SK-N-SH (cell line): ENCODE measurements around the gene UNC13B. TPM values are rescaled to one million over a fixed set of nuclear protein-coding genes. Genes with fewer than 3 reads are reported as not detected.

ENCODE experiments used
- CTCF ChIA-PET: fragments of 300-600, 350-600 bp; formaldehyde crosslinking; extraction: SDS; loops from one replicate; lab custom pipeline; 2021; lab: Yijun Ruan, JAX
- POLR2A ChIA-PET: fragments of 350-600 bp; sonication (Branson Sonifier 250); formaldehyde crosslinking; extraction: SDS; loops from one replicate; lab custom pipeline; 2020; ENCODE audit warnings: antibody characterized with exemption, inconsistent platforms; lab: Yijun Ruan, JAX
- DNase-seq: peaks from one replicate; pipeline ENCODE4 v3.0.0; 2012
- H2AFZ ChIP-seq: fragments of 200-600 bp; sonication (generic); 2 replicates; pipeline ENCODE4 v1.8.1; 2016; ENCODE audit warnings: antibody characterized with exemption, mild to moderate bottlenecking, low read depth
- H3F3A ChIP-seq: fragments of 200-600 bp; sonication (generic); replicated peaks from 2 replicates; pipeline ENCODE3; 2016; ENCODE audit warnings: antibody characterized with exemption, mild to moderate bottlenecking; ENCODE audit not compliant: insufficient read depth
- H3K27ac ChIP-seq, 2 experiments: fragments of 200-500 bp in 1 of 2; fragments of 200-600 bp in 1 of 2; sonication (Bioruptor generic) in 1 of 2; sonication (generic), shearing (Covaris generic) in 1 of 2; 2 replicates each; pipeline versions ENCODE4 v1.5.1 to v1.6.1; 2014 to 2016; ENCODE audit warnings: low read depth in 2 of 2, inconsistent platforms in 1 of 2, low read length in 1 of 2, mild to moderate bottlenecking in 1 of 2, mixed read lengths in 1 of 2
- H3K27me3 ChIP-seq: fragments of 200-600 bp; sonication (generic), shearing (Covaris generic); 2 replicates; pipeline ENCODE4 v1.6.1; 2016; ENCODE audit warnings: mixed run types; ENCODE audit not compliant: insufficient read depth
- H3K36me3 ChIP-seq, 2 experiments: fragments of 200-500 bp in 1 of 2; fragments of 200-600 bp in 1 of 2; sonication (Bioruptor generic) in 1 of 2; sonication (generic) in 1 of 2; replicated peaks in 1 of 2; 2 replicates each; pipeline versions ENCODE3 to v1.5.1; 2014 to 2016; ENCODE audit warnings: low read length in 1 of 2, mild to moderate bottlenecking in 1 of 2; ENCODE audit not compliant: insufficient read depth in 2 of 2, control insufficient read depth in 1 of 2
- H3K4me1 ChIP-seq, 2 experiments: fragments of 200-500 bp in 1 of 2; fragments of 200-600 bp in 1 of 2; sonication (Bioruptor generic) in 1 of 2; sonication (generic), shearing (Covaris generic) in 1 of 2; 2 replicates each; pipeline versions ENCODE4 v1.5.1 to v1.6.1; 2014 to 2016; ENCODE audit warnings: low read depth in 1 of 2, low read length in 1 of 2, mixed run types in 1 of 2; ENCODE audit not compliant: insufficient read depth in 2 of 2, control insufficient read depth in 1 of 2
- H3K4me2 ChIP-seq: fragments of 200-600 bp; sonication (generic), shearing (Covaris generic); 2 replicates; pipeline ENCODE4 v1.6.1; 2017; ENCODE audit warnings: mixed run types
- H3K4me3 ChIP-seq, 2 experiments: fragments of 200-500 bp in 1 of 2; fragments of 200-600 bp in 1 of 2; sonication (Bioruptor generic) in 1 of 2; sonication (generic), shearing (Covaris generic) in 1 of 2; 2 replicates each; pipeline versions ENCODE4 v1.5.1 to v1.8.1; 2014 to 2016; ENCODE audit warnings: low read depth in 2 of 2, inconsistent platforms in 1 of 2, low read length in 1 of 2, mild to moderate bottlenecking in 1 of 2, mixed read lengths in 1 of 2, moderate library complexity in 1 of 2
- H3K79me2 ChIP-seq: fragments of 200-600 bp; sonication (generic); 2 replicates; pipeline ENCODE4 v1.8.1; 2017; ENCODE audit warnings: mild to moderate bottlenecking; ENCODE audit not compliant: insufficient read depth
- H3K9ac ChIP-seq: fragments of 200-600 bp; sonication (generic); 2 replicates; pipeline ENCODE4 v1.6.1; 2017; ENCODE audit warnings: mixed run types
- H3K9me2 ChIP-seq: fragments of 200-600 bp; sonication (generic); 2 replicates; pipeline ENCODE4 v1.6.1; 2017; ENCODE audit warnings: mixed run types
- H3K9me3 ChIP-seq: fragments of 200-600 bp; sonication (generic); 2 replicates; pipeline ENCODE4 v1.6.1; 2017; ENCODE audit warnings: mixed run types, mild to moderate bottlenecking, moderate library complexity
- H4K20me1 ChIP-seq: fragments of 200-600 bp; sonication (generic); 2 replicates; pipeline ENCODE4 v1.6.1; 2017; ENCODE audit warnings: mild to moderate bottlenecking, mixed run types; ENCODE audit not compliant: insufficient read depth
- ELF1 ChIP-seq: IDR thresholded peaks from 2 replicates; pipeline ENCODE4 v1.4.0; 2012
- EZH2phosphoT487 ChIP-seq: fragments of 200-600 bp; sonication (generic); IDR thresholded peaks from 2 replicates; pipeline ENCODE4 v1.6.1; 2017; ENCODE audit warnings: low read depth, mixed run types, mild to moderate bottlenecking, antibody characterized with exemption, moderate library complexity, borderline replicate concordance
- GABPA ChIP-seq: IDR thresholded peaks from 2 replicates; pipeline ENCODE4 v1.4.0; 2012; ENCODE audit warnings: low read depth, mild to moderate bottlenecking
- GATA2 ChIP-seq: sonication (generic); formaldehyde crosslinking; IDR thresholded peaks from 2 replicates; pipeline ENCODE4 v1.5.0; 2020; ENCODE audit warnings: mild to moderate bottlenecking, missing genetic modification reagents
- IRF3 ChIP-seq: fragments of 150-350 bp; IDR thresholded peaks from 2 replicates; pipeline ENCODE4 v1.6.1; 2016; ENCODE audit warnings: mild to moderate bottlenecking, low read depth, low read length
- JUND ChIP-seq: IDR thresholded peaks from 2 replicates; pipeline ENCODE4 v1.4.0; 2012
- NRF1 ChIP-seq: IDR thresholded peaks from 2 replicates; pipeline ENCODE4 v1.6.1; 2012; ENCODE audit warnings: low read depth, mild to moderate bottlenecking, low read length
- RCOR1 ChIP-seq: fragments of 150-350 bp; IDR thresholded peaks from 2 replicates; pipeline ENCODE4 v1.6.1; 2017; ENCODE audit warnings: antibody characterized with exemption, low read length
- TAF1 ChIP-seq: IDR thresholded peaks from 2 replicates; pipeline ENCODE4 v1.6.1; 2012; ENCODE audit warnings: low read depth, mild to moderate bottlenecking, low read length, moderate library complexity, borderline replicate concordance
- TCF12 ChIP-seq: IDR thresholded peaks from 2 replicates; pipeline ENCODE4 v1.4.0; 2012
- TEAD4 ChIP-seq: IDR thresholded peaks from 2 replicates; pipeline ENCODE4 v1.4.0; 2012; ENCODE audit warnings: mild to moderate bottlenecking, borderline replicate concordance; ENCODE audit not compliant: insufficient read depth
- YY1 ChIP-seq: IDR thresholded peaks from 2 replicates; pipeline ENCODE4 v1.4.0; 2012; ENCODE audit warnings: low read depth, mild to moderate bottlenecking
- WGBS: methylation state at CpG from one replicate; pipeline ENCODE4 v1.1.6; 2017; ENCODE audit warnings: low lambda C conversion rate; 5-methylcytosine and 5-hydroxymethylcytosine counted together
- polyA plus RNA-seq, 3 experiments: library from polyadenylated mRNA; depleted of rRNA; stranded (reverse); fragments of >200 nt; gene quantifications; 2 replicates each; pipeline ENCODE4 v1.2.3, GENCODE V29; 2012
- TF ChIP-seq, protein P1 (sequence below): IDR thresholded peaks from 2 replicates; pipeline ENCODE4 v1.4.0; 2012; ENCODE audit warnings: low read depth
- TF ChIP-seq, protein P2 (sequence below): IDR thresholded peaks from 2 replicates; pipeline ENCODE4 v1.4.0; 2012; ENCODE audit warnings: low read depth, borderline replicate concordance

The UNC13B gene
- polyA plus RNA-seq, 1 of the 3 experiments (the other 2 are of a cell fraction) = 8.1 TPM

GRCh38 chr9:35293376-35293964 lies 131.7 kb downstream of the UNC13B start:
- DNase-seq = no peak
- Histone ChIP-seq H2AFZ (no peak overlapping the region), H3K36me3 (no peaks in the 10 kb centered on the region), H3K4me3 (no peak overlapping the region), H3K27me3 (no peaks in the 10 kb centered on the region), H3K9ac (no peak overlapping the region), H3K9me3 (no peaks in the 10 kb centered on the region), H3F3A (no peaks in the 10 kb centered on the region), H3K9me2 (no peaks in the 10 kb centered on the region), H3K4me1 (no peaks in the 10 kb centered on the region), H3K79me2 (no peaks in the 10 kb centered on the region), H3K4me2 (no peak overlapping the region), H4K20me1 (no peaks in the 10 kb centered on the region), H3K27ac (no peak overlapping the region)
- 64% methylated on average over 2 of the region's 2 CpGs for WGBS
- no peak for TF ChIP-seq TAF1
- TF ChIP-seq NRF1 = no peak
- no peak for TF ChIP-seq YY1
- TF ChIP-seq, protein P1, sequence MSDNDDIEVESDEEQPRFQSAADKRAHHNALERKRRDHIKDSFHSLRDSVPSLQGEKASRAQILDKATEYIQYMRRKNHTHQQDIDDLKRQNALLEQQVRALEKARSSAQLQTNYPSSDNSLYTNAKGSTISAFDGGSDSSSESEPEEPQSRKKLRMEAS = no peak
- no peak for TF ChIP-seq EZH2phosphoT487
- no peak for TF ChIP-seq JUND
- ChIA-PET POLR2A (no interaction called here), CTCF (interaction anchor here (0.6 kb wide), 1 partner anchor 34 kb away, joined by 3 read pairs; no protein-coding TSS in a partner anchor)

DNA sequence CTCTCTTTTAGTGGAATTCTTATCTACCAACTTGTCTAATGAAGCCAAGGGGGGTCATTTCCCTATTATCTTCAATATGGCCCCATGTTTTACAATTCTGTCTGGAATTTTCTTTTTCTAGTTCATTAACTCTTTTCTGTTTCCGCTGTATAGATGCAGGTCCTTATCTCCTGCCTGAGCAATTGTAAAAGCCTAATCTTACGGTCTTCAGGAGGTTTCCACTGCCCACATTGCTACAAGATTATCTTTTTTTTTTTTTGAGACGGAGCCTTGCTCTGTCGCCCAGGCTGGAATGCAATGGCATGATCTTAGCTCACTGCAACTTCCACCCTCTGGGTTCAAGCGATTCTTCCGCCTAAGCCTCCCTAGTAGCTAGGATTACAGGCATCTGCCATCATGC lies 132.3 kb downstream of the UNC13B start:
- no peaks in the 10 kb centered on the region for H3K27me3 ChIP-seq
- DNase-seq = no peak
- POLR2A ChIA-PET = no interaction called here
- no peaks in the 10 kb centered on the region for H3K79me2 ChIP-seq
- no peaks in the 10 kb centered on the region for H3K4me1 ChIP-seq
- H2AFZ ChIP-seq = no peak overlapping the region
- H3K9me3 ChIP-seq = no peaks in the 10 kb centered on the region
- WGBS = 90% methylated on average over 6 of the region's 6 CpGs
- H3F3A ChIP-seq = no peaks in the 10 kb centered on the region
- no peaks in the 10 kb centered on the region for H3K9me2 ChIP-seq
- no peak overlapping the region for H3K4me2 ChIP-seq
- no peak overlapping the region for H3K9ac ChIP-seq
- H3K4me3 ChIP-seq = no peak overlapping the region
- H3K27ac ChIP-seq = no peak overlapping the region
- no peaks in the 10 kb centered on the region for H3K36me3 ChIP-seq
- CTCF ChIA-PET = interaction anchor here (0.6 kb wide), 1 partner anchor 35 kb away, joined by 3 read pairs; no protein-coding TSS in a partner anchor
- TF ChIP-seq RCOR1 = no peak
- TF ChIP-seq TCF12 = no peak
- no peak for TF ChIP-seq TEAD4
- no peak for TF ChIP-seq TAF1
- TF ChIP-seq NRF1 = no peak
- no peak for TF ChIP-seq ELF1
- TF ChIP-seq GABPA = no peak
- no peak for TF ChIP-seq EZH2phosphoT487
- no peak for TF ChIP-seq GATA2 (CRISPR knock-in tag)
- TF ChIP-seq, protein P2, sequence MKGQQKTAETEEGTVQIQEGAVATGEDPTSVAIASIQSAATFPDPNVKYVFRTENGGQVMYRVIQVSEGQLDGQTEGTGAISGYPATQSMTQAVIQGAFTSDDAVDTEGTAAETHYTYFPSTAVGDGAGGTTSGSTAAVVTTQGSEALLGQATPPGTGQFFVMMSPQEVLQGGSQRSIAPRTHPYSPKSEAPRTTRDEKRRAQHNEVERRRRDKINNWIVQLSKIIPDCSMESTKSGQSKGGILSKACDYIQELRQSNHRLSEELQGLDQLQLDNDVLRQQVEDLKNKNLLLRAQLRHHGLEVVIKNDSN = no peak
- no peak for TF ChIP-seq IRF3
- TF ChIP-seq JUND = no peak
- no peaks in the 10 kb centered on the region for H4K20me1 ChIP-seq
